HG03460 (cell line): ENCODE results near the gene OR5W2.
"Not testable (repeated sequence)": the region's sequence is repeated elsewhere in the genome, so short reads cannot be mapped to it uniquely, and the experiment has no call there.

ENCODE experiments used
- ATAC-seq: cut with Tn5 transposase; IDR thresholded peaks from one replicate; pipeline ENCODE4 v1.9.1; 2021; ENCODE audit not compliant: unreplicated experiment

OR5W2 gene

DNA sequence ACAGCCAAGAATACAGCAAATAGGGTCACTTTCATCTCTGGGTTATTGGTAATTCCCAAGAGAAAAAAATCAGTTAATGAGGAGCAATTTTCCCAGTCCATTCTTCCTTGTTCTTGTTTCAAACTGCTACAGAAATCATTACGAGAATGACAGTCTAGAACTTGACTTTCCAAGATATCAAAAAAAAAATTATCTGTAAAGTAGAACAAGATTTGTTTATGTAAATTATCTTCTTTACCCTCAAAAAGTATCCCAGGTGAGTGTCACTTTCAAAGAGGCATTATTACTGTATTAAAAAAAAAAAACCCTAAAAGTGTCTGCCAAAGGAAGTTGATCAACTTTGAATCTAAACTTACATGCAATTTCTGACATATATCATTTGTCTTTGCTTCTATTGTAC is at the start of gene OR5W2:
Gene OR5W2 (minus strand): TSS at position 101 of the 400 bp plus-strand sequence. CDS start 0 bp downstream, at position 101.
- ATAC-seq = no peak

DNA sequence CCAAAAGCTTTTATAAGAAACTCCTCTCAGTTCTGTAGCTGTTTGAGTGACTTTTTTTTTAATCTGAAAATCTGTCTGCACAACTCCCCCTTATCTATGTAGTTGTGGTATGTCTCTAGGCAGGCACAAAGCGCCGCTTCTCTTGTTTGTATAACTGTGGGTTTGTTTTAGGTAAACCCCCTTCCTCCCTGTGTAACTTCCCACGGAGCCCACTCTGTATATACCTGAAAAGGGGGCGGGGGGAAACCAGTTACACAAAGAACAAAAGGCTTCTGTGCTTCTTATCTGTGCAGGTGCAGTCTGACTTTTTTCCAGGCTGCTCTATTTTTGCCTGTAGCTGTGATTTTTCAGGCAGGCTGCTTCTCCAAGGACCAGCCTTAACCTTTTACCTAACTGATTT is 42.1 kb upstream of the OR5W2 start:
- no peak for ATAC-seq

DNA sequence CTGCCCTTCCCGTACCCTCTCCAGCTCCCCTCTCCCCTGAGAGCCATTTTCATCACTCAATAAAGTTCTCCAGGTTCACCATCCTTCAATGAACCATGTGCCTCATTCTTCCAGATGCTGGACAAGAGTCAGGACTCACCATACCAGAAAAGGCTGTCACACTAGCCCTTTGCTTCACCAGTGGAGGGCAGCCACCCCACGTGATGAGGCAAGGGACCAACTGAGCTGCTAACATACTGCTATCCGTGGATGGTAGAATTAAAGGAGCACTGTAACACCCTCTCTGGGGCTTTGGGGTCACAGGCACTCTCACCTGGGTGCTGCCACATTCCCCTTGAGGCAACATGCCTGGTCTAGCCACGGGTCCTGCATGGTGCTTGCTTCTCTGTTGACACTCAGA is 34.9 kb upstream of the OR5W2 start:
- no peak for ATAC-seq

DNA sequence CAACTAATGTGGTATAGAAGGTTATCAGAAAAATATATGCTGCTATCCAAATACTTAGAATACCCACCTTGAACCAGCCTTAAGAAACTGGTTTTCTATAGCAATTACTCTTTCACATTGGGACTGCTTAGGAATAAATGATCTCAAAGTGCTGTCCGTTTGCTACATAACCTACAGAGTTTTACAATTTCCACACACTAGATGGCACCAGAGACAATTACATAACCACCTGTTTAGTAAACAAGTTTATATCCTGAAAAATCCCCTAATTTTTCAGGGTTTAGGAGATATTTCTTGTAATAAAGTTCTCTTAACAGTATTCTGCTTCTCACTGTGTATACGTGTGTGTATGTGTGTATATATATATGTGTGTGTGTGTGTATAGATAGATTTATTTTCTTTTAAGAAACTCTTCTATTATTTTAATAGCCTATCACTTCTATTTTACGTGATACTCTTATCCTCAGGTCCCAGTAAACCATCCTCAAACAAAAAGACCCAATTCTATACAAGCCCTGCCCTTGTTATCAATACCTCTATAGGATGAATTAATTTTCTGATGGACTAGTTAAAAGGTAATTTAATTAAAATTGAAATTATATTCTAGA is 28.5 kb upstream of the OR5W2 start:
- no peak for ATAC-seq

DNA sequence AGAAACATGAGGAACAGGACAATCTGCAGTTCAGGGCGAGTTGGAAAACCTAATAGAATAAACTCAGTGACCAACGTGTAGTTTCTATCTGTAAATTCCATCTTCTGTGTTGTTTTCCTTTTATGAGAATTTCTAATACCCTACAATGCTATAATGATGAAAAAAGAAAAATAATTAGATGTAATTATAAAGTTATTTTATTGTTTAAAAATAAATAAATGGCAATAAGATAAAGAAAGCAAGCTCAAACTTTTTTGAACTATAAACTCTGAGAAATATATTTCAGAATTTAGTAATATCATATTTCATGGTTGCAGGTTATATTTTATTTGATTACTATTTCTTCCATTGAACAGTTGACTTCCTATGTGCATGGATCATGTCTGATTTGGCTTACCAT is 21.9 kb upstream of the OR5W2 start, which contains the start of gene OR5I1:
Gene OR5I1 (minus strand): TSS at position 101 of the 400 bp plus-strand sequence. CDS start 0 bp downstream, at position 101.
- ATAC-seq = no peak

DNA sequence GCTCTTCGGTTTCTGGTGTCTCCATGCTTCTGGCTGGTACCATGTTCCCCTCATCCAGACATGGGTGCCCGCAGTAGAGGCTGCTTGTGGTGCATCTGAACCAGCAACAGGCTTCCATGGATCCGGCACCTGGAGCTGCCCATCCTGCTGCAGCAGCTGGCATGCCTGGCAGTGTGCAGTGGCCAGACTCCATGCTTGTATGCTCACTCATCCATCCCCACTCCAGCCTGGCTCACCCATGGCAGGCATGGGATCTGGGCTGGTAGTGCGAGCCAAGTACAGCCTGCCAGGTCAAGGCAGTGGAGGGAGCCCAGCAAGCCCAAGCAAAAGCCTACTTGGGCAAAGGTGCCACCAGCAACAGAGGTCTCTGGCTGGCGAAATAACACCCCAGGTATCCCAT is 6.2 kb upstream of the OR5W2 start:
- ATAC-seq = no peak

DNA sequence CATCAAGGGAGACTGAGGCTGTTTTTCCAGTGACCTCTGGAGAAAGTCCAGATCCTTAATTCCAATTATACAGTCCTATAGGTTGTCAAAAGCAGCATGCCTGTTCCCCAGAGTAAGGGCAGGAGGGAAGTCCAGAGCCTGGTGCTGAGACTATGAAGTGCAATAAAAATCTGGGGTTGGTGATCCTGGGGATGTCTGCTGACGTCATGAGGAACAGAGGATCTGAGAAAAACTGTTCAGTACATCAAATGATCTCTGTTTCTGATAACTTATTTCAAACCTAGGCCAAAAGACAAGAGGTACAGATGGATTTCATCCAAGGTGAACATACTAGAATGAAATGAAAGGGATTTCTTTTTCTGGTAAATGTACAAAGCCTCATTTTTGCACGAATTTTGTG is 12.1 kb downstream of the OR5W2 start:
- ATAC-seq = no peak

DNA sequence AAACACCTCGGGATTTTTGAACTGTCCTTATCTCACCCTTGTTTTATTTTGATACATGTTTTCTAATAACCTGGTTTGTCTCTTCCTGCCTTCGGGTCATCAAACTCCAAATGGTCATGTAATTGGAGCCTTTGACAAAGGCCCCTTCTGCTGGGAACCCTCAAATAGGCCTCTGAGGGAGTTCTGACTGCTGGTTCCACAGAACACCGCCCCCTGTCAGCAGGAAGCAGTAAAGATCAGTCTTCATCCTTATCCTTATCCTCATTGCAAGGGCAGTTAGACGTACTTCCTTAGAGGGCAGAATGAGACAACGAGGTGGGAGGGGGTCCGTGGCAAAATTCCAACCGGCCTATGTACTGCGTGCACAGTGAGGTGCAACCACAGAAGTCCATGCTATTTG is 19.2 kb downstream of the OR5W2 start:
- no peak for ATAC-seq

DNA sequence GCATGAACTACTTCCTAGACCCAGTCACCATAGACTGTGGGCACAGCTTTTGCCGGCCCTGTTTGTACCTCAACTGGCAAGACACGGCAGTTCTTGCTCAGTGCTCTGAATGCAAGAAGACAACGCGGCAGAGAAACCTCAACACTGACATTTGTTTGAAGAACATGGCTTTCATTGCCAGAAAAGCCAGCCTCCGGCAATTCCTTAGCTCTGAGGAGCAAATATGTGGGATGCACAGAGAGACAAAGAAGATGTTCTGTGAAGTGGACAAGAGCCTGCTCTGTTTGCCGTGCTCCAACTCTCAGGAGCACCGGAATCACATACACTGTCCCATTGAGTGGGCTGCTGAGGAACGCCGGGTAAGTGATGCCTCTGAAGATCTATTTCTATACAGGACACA is 28.9 kb downstream of the OR5W2 start:
- ATAC-seq = not testable (repeated sequence)

DNA sequence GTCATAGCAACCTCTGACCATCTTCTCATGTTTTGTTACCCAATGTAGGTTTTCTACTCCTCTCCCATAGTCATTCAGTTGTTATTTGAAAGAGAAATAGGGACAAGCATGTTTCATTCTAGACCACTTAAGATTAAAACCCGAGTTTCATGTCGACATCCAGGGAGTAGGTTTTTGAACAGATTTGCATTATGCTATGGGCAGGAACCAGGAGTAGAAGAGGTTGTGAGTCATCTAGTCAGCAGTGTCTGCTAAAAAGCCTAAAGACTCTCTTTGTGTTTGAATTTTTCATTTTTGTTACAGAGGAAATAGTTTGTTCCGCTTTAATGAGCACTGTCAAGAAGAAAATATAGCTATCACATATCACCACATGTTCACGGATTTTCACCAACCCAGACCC is 29.4 kb downstream of the OR5W2 start:
- not testable (repeated sequence) for ATAC-seq

DNA sequence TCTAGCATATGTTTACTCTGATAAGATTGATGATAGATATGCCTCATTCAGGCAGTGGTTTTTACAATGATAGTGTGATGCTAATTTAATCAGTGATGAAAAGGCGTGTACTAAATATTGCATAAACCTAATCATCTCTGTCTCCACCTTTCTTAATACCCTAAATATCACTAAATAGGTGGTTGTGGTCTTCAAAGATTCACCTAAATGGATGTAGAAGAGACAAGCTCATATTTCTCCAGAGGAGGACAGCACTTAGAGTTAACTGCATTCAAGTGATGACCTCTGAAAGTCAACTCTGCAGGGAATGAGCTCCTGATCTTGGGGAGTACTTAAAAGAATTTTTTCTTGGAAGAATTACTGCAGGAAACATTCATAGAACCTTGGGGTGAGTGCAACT is 31.4 kb downstream of the OR5W2 start, which contains the start of gene TRIM51:
Gene TRIM51 (plus strand): TSS at position 301 of the 400 bp plus-strand sequence. CDS start 2,132 bp downstream, outside the sequence.
- not testable (repeated sequence) for ATAC-seq

DNA sequence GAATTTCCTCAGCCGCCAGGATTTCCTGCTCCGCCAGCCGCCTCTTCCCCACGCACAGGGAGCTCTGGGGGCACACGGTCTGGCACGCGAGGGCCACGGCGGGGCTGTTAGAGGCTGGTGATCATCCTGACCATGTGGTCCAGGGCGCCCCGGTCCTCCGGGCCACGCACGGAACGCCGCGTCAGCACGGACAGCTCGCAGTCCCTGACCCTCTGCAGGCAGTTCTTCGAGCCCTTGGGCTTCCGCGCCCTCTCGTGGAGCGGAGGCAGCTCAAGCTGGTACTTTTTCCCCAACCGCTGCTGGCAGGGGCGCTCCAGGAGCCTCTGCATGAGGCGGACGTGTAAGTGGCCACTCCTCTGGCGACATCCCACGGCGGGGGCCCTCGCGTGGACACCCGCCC is 41.2 kb downstream of the OR5W2 start:
- not testable (repeated sequence) for ATAC-seq

DNA sequence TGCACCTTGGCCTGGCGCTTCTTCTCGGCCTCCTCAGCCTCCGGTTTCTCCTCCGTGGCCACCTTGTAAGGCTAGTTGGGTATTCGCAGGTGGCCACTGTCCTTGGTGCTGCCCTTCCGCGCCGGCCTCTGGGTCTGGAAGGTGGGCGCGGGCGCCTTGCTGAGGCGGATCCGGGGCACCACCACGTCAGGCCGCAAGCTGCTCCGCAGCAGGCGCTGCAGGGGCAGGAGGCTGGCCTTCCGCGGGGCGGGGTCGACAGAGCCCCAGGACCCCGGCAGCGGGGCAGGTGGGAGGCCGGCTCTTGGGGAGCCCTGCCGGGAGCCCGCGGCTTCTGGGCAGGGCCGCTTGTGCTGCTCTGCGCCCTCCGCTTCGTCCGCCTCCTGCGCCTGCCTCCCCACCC is 41.7 kb downstream of the OR5W2 start:
- not testable (repeated sequence) for ATAC-seq

DNA sequence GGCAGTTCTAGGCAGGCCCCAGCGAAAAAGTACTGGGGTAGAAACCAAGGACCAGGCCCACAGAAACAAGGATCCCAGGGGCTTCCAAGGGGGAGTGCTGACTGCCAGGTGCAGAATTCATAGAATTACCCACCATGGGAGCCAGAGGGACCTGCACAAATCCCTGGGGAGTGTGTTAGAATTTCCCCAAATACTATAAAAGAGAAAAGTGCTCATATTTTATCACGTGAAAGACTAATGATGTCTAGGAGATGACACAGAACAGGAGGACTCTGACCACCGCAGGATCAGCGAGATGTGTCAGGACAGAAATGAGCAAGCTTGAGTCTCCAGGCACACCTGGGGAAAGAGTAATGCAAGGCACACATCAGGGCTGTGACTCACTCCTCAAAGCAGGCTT is 47.0 kb downstream of the OR5W2 start:
- not testable (repeated sequence) for ATAC-seq
